Measurements from ENCODE around the gene SYF2.

SYF2 gene

DNA sequence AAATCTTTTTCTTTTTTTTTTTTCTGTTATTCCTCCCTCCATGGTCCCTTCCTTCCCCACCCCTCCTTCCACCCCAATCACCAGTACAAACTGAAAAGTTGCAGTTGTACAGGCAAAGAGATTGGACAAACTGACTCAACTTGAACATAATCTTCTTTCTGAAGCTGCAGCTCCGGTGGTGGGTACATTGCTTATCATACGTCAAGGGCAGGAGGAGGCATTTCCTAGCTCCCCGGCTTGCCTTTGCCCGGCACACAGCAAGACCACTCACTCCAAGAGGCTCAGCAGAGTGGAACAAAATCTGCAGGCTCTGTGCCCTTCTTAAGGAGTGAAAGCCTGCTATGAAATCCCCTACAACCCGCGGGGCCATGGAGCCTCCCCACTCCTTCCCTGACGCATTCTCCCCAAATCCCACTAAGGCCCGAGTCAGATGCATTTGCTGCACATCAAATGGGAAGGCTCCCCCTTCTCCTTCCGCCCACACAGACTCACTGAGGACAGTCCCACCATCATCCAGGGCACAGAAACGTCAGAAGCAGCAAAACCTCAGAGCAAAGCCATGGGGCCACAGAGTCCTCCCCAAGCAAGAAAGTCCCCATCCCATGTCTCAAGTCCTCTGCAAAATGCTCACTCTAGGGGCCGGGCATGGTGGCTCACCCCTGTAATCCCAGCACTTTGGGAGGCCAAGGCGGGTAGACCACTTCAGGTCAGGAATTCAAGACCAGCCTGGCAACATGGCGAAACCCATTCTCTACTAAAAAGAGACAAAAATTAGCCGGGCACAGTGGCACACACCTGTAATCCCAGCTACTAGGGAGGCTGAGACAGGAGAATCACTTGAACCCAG is 45.9 kb downstream of the SYF2 start:
- DNase-seq (ENCODE audit: low read depth, low spot score): no peak
- no peak for TF ChIP-seq CTCF (IDR thresholded peaks at IDR 0.05; ENCODE audit: insufficient read depth, low read length, missing control alignments)
- ChIA-PET CTCF (interaction anchor here (0.8 to 1.1 kb wide), 2 partner anchors 17 to 18 kb away, joined by 3 to 4 read pairs; no protein-coding TSS in a partner anchor), POLR2A (no interaction called here)
- no peak overlapping the region for H3K4me3 ChIP-seq (ENCODE audit: low read depth, low read length)

DNA sequence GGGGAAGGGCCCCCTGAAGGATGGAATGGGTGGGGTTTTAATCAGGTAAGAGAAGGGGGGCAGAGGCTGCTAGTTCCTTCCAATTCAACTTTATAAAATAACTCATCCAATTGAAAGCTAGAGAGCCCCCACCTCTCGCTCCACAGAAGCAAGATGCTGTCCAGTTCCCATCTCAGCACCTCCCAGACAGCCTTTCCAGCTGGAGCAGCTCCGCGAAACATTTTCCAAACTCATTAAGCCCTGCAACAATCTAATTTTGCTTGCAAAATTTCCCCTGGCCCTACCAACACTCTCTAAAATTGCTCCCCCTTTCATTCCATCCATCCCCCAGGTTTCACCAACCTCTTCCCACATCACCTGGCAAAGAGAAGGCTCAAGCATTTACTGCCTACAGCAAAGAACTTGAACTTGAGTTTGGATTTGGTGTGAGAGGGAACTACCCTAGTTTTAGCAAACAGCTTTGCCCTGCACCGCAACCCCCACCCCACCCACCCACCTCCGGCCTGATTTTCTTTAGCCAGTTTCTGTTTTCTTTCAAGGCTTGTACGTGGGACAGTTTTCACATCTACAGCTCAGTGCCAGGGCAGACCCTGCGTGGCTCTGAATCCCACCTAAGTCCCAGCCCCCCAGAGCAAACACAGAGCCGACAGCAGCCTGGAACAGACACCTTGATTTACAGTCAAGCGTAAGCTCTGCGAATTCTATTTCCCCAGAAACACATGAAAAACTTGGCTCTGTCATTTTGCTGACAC is 46.7 kb downstream of the SYF2 start:
- no peak for TF ChIP-seq CTCF (IDR thresholded peaks at IDR 0.05; ENCODE audit: insufficient read depth, low read length, missing control alignments)
- CTCF ChIA-PET: interaction anchor here (0.8 to 1.1 kb wide), 2 partner anchors 18 to 19 kb away, joined by 3 to 4 read pairs; no protein-coding TSS in a partner anchor
- no peak for DNase-seq (ENCODE audit: low read depth, low spot score)
- H3K4me3 ChIP-seq (ENCODE audit: low read depth, low read length): no peak overlapping the region
- POLR2A ChIA-PET: no interaction called here

- ChIA-PET CTCF (interaction anchor here (2.7 kb wide), 1 partner anchor 21 kb away, joined by 13 read pairs; no protein-coding TSS in a partner anchor), POLR2A (no interaction called here)
- H3K4me3 ChIP-seq (ENCODE audit: low read depth, low read length): no peak overlapping the region
- no peak for DNase-seq (ENCODE audit: low read depth, low spot score)
- TF ChIP-seq CTCF (IDR thresholded peaks at IDR 0.05; ENCODE audit: insufficient read depth, low read length, missing control alignments): no peak
These were observed 48.1 kb downstream of the SYF2 start for GRCh38 chr1:25184001-25184762.

GRCh38 chr1:25183126-25183980 is 48.9 kb downstream of the SYF2 start:
- DNase-seq (ENCODE audit: low read depth, low spot score): no peak
- ChIA-PET POLR2A (no interaction called here), CTCF (interaction anchor here (2.7 kb wide), 1 partner anchor 21 kb away, joined by 13 read pairs; no protein-coding TSS in a partner anchor)
- H3K4me3 ChIP-seq (ENCODE audit: low read depth, low read length): no peak overlapping the region
- no peak for TF ChIP-seq CTCF (IDR thresholded peaks at IDR 0.05; ENCODE audit: insufficient read depth, low read length, missing control alignments)

GRCh38 chr1:25182629-25183028 is 49.7 kb downstream of the SYF2 start:
- H3K4me3 ChIP-seq (ENCODE audit: low read depth, low read length): no peak overlapping the region
- ChIA-PET CTCF (interaction anchor here (2.7 kb wide), 1 partner anchor 22 kb away, joined by 13 read pairs; no protein-coding TSS in a partner anchor), POLR2A (no interaction called here)
- DNase-seq (ENCODE audit: low read depth, low spot score): peak; percentile 59
- no peak for TF ChIP-seq CTCF (IDR thresholded peaks at IDR 0.05; ENCODE audit: insufficient read depth, low read length, missing control alignments)
